ENCODE measurements around the gene TRAF3.

Gene TRAF3

DNA sequence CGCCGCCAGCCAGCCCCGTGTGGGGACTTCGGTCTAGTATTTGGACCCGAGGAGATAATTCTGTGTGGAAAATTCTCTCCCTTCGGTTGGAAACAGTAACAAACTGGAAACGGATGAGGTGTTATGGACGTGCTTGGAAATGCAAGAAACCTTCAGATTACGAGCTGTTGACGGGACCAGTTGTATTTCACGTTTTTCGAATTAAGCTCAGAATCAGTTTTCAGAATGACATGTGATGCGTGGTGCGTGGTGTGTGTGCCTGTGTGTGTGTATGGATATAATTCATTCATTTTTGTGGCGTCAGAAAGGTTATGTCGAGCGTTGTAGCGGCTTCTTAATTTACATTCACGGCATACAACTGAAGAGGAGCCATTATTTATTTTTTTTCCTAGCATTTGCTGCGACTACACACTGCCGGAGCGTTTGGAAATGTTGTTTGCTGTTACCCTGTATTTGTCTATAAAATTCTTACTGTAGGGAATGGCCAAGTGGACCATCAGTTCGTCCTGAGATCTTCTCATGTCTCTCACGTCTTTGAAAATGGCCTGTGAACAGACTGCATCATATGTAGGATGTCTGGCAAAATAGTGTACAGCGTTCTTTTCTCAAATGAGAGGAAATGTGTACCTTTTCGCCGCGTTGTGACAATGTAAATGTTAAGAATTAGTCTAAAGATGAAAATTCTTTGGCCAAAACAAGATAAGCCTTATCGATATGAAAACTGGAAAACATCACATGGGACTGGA, 1.3 kb downstream of the TRAF3 start:
- no peaks in the 10 kb centered on the region for H3K36me3 ChIP-seq (ENCODE audit: insufficient read depth, low read length)
- H3K9me3 ChIP-seq (ENCODE audit: control insufficient read depth, insufficient read depth, low read length) = no peaks in the 10 kb centered on the region
- peak overlapping the region; percentile 84 for H3K9ac ChIP-seq (ENCODE audit: low read depth, low read length)
- peaks cover 30% of the 10 kb centered on the region for H3K4me1 ChIP-seq (ENCODE audit: insufficient read depth, low read length)

DNA sequence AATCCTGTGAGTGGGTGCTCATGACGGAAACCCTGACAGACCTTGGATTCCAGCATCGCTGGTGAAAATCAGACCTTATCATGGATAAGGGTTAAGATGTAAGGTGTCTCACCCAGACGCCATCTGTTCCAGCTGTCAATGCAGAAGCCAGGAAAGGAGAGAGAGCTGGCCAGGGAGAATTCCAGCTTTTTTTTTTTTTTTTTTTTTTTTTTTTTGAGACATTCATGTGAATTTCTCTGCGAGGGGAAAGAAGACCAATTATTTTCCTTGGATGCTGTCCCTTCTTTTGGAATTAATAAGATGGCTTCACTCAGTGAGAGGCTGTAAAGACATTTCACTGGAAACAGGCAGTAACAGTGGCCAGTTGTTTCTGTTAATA, 1.8 kb downstream of the TRAF3 start:
- H3K4me1 ChIP-seq (ENCODE audit: insufficient read depth, low read length) = peaks cover 30% of the 10 kb centered on the region
- H3K36me3 ChIP-seq (ENCODE audit: insufficient read depth, low read length) = no peaks in the 10 kb centered on the region
- no peaks in the 10 kb centered on the region for H3K9me3 ChIP-seq (ENCODE audit: control insufficient read depth, insufficient read depth, low read length)
- H3K9ac ChIP-seq (ENCODE audit: low read depth, low read length) = peak overlapping the region; percentile 84; the same call in 1 of the 2 replicates

DNA sequence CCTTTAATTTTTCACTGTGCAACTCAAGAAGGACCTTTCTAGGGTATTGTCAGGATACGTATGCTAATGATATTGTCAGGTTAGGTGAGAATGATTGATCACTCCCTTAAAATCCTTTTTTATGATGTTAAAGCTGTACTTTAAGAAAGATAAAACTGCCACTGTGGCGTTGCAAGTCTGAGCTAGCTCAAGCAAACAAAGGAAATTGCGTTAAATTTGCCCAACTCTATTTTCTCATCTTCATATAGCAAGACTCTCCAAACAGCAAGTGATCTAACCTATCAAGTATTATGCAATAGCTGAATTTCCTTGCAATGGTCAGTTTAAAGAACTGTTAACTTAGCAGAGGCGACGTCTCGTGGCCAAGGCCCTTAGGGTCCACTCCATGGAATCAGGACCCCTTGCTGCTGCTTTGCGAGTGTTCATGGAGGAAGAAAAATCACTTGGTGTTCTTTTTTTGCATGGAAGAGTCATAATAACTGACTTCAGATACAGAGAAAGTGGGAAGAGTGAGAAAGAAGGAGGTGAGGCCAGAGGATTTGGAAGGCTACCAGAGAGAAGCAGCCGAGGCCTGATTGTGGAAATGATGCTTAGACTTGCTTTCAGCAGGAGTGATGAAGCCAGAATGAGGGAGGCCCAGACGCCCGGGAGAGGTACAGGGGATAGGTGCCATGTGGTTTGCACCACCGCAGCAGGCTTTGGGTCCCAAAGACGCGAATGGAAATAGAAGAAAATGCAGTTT, 2.5 kb downstream of the TRAF3 start:
- H3K9me3 ChIP-seq (ENCODE audit: control insufficient read depth, insufficient read depth, low read length) = no peaks in the 10 kb centered on the region

DNA sequence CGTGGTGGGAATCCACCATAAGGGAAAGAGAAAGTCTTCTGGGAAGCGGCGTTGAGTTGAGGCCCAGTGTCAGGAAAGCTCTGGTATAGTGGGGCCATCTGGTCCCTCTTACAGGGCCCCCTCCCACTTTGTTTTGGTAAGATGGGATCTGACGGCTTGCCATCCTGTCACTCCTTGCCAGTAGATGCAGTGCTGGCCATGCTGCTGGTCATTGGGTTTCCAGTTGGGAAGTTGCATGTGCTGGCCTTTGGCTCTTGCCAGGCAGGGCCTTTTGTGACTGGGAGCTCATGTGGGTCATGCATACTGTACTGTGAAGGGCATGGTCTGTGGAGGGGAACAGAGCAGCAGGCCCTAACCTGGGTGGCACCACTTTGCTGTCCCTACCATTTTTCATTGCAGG, 3.8 kb downstream of the TRAF3 start:
- no peaks in the 10 kb centered on the region for H3K9me3 ChIP-seq (ENCODE audit: control insufficient read depth, insufficient read depth, low read length)
- no peak overlapping the region for H3K9ac ChIP-seq (ENCODE audit: low read depth, low read length)
- peaks cover 29% of the 10 kb centered on the region for H3K4me1 ChIP-seq (ENCODE audit: insufficient read depth, low read length)
- H3K36me3 ChIP-seq (ENCODE audit: insufficient read depth, low read length) = no peaks in the 10 kb centered on the region

More for the DNA sequence above, 2.5 kb downstream of the TRAF3 start:
- Histone ChIP-seq H3K9ac (ENCODE audit: low read depth, low read length) (no peak overlapping the region), H3K4me1 (ENCODE audit: insufficient read depth, low read length) (peaks cover 26% of the 10 kb centered on the region), H3K36me3 (ENCODE audit: insufficient read depth, low read length) (no peaks in the 10 kb centered on the region)

DNA sequence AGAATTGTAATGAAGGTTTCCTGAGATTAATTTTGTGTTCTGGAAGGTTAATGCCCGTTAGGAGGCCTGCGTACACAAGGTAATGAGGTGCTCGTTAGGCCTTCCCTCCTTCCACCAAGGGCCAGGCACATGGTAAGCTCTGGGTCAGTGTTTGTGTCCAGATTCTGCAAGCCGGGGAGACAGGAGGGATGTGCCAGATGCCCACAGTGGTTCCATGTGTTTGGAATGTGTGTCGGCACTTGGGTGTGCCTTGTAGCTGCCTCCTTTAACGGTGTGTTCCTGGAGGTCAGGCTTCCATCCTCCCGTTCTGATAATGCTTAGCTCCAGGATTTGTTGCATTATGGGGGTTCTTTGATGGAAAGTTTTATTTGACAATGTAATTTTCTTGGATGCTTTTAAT, 5.7 kb downstream of the TRAF3 start:
- Histone ChIP-seq H3K36me3 (ENCODE audit: insufficient read depth, low read length) (no peaks in the 10 kb centered on the region), H3K9ac (ENCODE audit: low read depth, low read length) (no peak overlapping the region), H3K9me3 (ENCODE audit: control insufficient read depth, insufficient read depth, low read length) (no peaks in the 10 kb centered on the region), H3K4me1 (ENCODE audit: insufficient read depth, low read length) (peaks cover 29% of the 10 kb centered on the region)

DNA sequence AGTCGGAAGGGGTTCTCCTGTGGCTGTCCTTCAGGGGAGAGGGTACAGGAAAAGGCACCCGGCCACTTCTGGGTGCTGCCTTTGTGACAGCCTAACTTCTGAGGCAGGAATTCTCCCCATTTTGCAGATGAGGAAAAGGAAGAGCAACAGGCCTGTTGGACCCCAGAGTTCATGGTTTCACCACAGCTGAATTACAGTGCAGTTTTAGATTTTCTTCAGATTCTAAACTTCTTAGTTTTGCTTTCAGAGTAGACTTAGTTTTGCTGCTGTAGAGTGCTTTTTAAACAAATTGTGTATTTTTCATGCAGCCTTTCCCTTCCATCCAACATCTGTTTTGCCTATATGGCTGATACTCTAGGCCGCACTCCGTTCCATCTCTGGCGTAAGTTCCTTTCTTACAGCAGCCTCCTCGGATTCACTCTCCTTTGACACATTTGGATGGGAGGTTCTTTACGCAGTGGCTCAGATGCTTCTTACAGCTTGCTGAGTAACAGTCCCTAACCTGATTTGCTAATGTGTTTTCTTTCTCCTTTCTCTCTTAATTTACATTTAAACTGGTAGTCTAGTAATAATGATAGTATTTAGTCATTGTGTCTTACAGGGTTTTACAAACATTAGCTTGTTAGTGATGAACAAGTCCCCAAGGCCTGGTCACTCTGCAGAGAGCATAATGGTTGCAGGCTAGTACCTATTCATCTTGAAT, 7.8 kb downstream of the TRAF3 start:
- H3K9ac ChIP-seq (ENCODE audit: low read depth, low read length) = no peak overlapping the region
- no peaks in the 10 kb centered on the region for H3K9me3 ChIP-seq (ENCODE audit: control insufficient read depth, insufficient read depth, low read length)
- H3K4me1 ChIP-seq (ENCODE audit: insufficient read depth, low read length) = peaks cover 13% of the 10 kb centered on the region
- no peaks in the 10 kb centered on the region for H3K36me3 ChIP-seq (ENCODE audit: insufficient read depth, low read length)

DNA sequence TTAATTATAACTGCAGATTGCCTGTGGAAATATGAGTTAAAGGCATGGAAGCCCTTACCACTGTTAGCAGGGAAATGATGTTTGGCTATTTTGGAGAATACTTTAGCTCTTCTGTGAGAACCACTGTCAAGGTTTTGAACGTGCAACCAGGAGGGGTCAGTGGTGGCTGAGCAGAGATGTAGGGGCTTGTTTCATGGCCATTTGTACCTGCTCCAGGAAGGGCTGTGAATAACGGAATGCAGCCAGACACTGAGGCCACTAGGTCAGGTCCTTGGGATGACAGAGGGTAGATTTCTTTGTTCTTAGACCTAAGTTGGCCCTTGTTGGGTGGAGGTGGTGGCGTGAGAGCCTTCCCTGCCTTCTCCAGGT, 8.3 kb downstream of the TRAF3 start:
- Histone ChIP-seq H3K9ac (ENCODE audit: low read depth, low read length) (no peak overlapping the region), H3K9me3 (ENCODE audit: control insufficient read depth, insufficient read depth, low read length) (no peaks in the 10 kb centered on the region), H3K4me1 (ENCODE audit: insufficient read depth, low read length) (peaks cover 10% of the 10 kb centered on the region), H3K36me3 (ENCODE audit: insufficient read depth, low read length) (no peaks in the 10 kb centered on the region)

DNA sequence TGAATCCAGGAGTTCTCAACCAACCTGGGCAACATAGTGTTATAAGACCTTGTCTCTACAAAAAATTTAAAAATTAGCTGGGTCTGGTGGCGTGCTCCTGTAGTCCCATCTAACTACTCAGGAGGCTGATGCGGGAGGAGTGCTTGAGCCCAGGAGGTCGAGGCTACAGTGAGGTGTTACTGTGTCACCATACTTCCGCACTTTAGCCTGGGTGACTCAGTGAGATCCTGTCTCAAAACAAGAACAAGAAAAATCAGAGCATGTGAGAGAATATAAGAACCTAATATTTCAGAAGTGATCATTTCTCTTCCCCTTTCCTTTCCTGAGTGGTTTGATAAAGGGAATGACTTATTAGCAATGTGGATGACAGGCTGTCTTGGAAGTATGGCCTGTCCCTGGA, 9.5 kb downstream of the TRAF3 start:
- H3K9ac ChIP-seq (ENCODE audit: low read depth, low read length) = no peak overlapping the region
- H3K36me3 ChIP-seq (ENCODE audit: insufficient read depth, low read length) = no peaks in the 10 kb centered on the region
- H3K9me3 ChIP-seq (ENCODE audit: control insufficient read depth, insufficient read depth, low read length) = no peaks in the 10 kb centered on the region
- 0 out of 2 replicates have a peak, but pooled peaks cover 3% of the 10 kb centered on the region for H3K4me1 ChIP-seq (ENCODE audit: insufficient read depth, low read length)

DNA sequence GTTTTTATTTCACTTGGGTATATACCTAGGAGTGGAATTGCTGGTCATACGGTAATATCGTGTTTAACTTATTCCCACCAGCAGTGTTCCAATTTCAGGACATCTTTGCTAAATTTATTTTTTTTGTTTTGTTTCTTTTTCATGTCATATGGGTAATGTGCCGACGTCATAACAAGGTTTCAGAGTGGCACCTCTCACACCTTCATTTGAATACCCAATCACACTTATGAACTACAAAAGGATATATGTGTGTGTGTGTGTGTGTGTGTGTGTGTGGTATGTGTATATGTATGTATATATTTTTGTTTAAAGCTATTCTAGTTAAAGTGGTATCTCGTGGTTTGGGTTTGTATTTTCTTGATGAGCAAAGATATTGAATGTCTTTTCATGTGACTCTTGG, 12.1 kb downstream of the TRAF3 start:
- H3K9ac ChIP-seq (ENCODE audit: low read depth, low read length) = no peak overlapping the region
- no peaks in the 10 kb centered on the region for H3K9me3 ChIP-seq (ENCODE audit: control insufficient read depth, insufficient read depth, low read length)
- H3K4me1 ChIP-seq (ENCODE audit: insufficient read depth, low read length) = 0 out of 2 replicates have a peak, but pooled peaks cover 3% of the 10 kb centered on the region
- no peaks in the 10 kb centered on the region for H3K36me3 ChIP-seq (ENCODE audit: insufficient read depth, low read length)

DNA sequence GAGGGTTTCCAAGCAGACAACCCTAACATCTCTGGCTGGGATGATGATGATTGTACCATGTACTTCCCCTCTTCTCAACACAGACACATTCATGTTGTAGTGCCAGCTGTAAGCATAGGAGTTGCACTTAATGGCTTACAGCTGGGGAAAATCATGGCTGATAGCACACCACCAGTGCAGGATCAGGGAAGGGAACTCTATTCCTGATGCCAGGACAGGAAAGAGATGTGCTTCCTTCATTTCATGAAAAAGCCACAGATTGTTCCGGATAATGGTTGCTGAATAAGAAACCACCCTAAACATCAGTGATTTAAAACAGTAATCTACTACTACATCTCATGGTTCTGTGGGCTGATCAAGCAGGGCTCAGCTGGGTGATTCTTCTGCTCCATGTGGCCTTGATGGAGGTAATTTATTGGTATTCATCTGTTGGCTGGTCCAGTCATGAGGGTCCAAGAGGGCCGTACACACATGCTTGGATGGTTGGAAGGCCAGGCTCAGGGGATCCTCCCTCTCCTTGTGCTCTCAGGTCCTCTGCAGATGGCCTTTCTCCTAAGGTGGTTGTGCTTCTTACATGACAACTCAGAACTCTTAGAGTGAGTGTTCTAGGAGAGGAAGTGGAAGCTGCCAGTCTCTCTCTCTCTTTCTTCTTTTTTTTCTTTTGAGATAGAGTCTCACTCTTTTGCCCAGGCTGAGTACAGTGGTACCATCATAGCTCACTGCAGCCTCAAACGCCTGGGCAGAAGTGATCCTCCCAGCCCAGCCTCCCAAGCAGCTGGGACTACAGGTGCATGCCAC, 16.5 kb downstream of the TRAF3 start:
- H3K9ac ChIP-seq (ENCODE audit: low read depth, low read length) = no peak overlapping the region
- H3K9me3 ChIP-seq (ENCODE audit: control insufficient read depth, insufficient read depth, low read length) = no peaks in the 10 kb centered on the region
- 0 out of 2 replicates have a peak, but pooled peaks cover 7% of the 10 kb centered on the region for H3K4me1 ChIP-seq (ENCODE audit: insufficient read depth, low read length)
- no peaks in the 10 kb centered on the region for H3K36me3 ChIP-seq (ENCODE audit: insufficient read depth, low read length)

DNA sequence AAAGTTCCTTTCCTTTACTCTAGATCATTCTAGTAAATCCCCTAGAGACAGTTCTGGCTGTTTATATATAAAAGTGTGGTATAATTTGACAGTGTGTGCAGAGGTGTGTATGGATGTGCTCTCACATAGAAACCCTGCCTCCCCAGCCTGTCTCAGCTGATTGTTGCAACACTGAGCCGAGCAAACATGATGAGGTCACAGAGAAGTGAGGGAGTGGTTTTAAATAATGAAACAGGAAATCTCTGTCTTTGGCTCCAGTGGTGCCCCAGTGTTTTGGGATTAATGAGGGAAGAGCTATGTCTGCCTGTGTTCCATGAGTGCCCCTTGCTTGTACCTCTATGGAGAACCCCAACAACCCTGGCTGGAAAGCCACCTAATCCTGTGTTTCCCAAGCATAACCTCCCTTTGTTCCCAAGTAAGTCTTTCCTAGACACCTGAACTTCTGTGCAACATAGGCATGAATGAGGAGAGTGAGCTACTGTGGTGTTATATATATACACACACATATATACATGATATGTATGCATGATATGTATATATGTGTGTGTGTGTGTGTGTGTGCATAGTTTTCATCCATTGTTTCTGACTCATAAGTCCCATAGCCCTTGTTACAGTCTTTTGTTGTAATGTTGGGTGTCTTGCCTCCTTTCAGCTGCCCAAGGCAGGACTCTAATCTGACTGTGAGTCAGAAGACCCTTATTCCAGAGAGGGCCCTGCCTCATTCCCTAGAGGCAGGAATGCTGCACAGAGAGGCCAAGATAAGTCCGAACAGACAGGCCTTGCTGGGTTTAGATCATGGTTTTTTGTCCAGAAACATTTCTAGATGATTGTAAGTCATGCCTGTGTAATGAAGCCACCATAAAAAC, 18.0 kb downstream of the TRAF3 start:
- Histone ChIP-seq H3K36me3 (ENCODE audit: insufficient read depth, low read length) (no peaks in the 10 kb centered on the region), H3K9me3 (ENCODE audit: control insufficient read depth, insufficient read depth, low read length) (no peaks in the 10 kb centered on the region), H3K9ac (ENCODE audit: low read depth, low read length) (no peak overlapping the region), H3K4me1 (ENCODE audit: insufficient read depth, low read length) (peaks cover 7% of the 10 kb centered on the region; the same call in 1 of the 2 replicates)

DNA sequence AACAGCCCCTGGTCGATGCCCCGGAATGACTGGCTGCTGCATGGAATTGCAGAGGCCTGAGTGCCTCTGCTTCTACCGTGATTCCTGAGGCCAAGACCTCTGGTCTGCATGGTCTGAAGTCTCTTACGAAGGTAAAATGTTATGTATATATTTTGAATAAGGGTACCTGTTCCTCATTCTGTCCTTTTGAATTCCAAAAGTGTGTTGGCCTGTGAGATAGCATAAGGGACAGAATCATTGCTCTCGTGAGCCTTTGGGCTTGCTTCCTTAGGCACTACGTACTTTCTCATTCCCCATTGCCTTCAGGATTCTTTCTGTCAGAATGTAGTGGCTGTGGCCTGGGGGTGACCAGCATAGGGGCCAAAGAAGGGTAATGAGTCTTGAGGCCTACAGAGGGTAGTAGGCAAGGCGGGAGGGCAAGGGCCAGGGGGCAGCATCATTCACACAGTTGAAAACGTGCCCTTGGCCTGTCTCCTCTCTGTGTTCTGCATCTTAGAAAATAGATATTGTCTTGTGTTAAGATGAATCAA, 19.5 kb downstream of the TRAF3 start:
- no peak overlapping the region for H3K9ac ChIP-seq (ENCODE audit: low read depth, low read length)
- peaks cover 7% of the 10 kb centered on the region; the same call in 1 of the 2 replicates for H3K4me1 ChIP-seq (ENCODE audit: insufficient read depth, low read length)
- H3K9me3 ChIP-seq (ENCODE audit: control insufficient read depth, insufficient read depth, low read length) = no peaks in the 10 kb centered on the region
- H3K36me3 ChIP-seq (ENCODE audit: insufficient read depth, low read length) = no peaks in the 10 kb centered on the region

DNA sequence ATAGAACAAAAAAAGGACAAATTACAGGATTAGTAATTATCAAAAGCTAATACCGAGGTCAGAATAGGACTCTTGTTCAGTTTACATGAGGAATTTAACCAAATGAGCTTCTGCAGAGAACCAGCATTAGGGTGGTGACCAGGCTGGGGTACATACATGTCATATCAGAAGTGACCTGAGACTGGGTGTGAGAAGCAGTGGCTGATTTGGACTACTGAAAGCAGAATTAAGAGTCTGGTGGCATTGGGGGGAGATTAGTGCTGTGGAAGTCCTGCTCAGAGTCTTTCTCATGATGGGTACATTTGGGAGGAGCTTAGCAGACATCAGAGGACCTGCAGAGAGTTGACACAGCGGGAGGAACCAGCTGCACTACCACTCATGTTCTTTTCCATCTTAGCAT, 21.7 kb downstream of the TRAF3 start:
- Histone ChIP-seq H3K4me1 (ENCODE audit: insufficient read depth, low read length) (peaks cover 7% of the 10 kb centered on the region; the same call in 1 of the 2 replicates), H3K9me3 (ENCODE audit: control insufficient read depth, insufficient read depth, low read length) (no peaks in the 10 kb centered on the region), H3K36me3 (ENCODE audit: insufficient read depth, low read length) (no peaks in the 10 kb centered on the region), H3K9ac (ENCODE audit: low read depth, low read length) (no peak overlapping the region)
